ENCODE measurements around the gene KLHL6.

The KLHL6 gene

GRCh38 chr3:183455089-183455488, 100.4 kb downstream of the KLHL6 start:
- DNase-seq (ENCODE audit: low spot score), result no peak
- in situ Hi-C loops (cut with MboI; ENCODE audit: low pct_unique_long_range_greater_than_20kb, low sequenced_read_pairs, unreplicated experiment), result no loop called here

DNA sequence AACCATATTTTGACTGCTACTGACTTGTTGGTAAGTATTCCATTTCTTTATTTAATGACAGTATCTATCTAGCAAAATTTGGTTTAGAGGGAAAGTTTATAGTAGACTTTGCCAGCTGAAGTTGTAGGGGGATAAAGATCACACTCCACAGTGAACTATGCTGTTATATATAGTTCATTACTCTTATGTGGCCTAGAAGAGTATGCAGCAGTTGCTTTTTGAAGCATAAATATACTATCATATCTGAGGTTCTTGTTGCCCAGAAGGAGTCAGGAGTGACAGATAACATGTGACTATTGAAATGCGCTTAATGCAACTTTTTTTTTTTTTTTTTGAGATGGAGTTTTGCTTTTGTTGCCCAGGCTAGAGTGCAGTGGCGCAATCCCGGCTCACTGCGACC, 101.4 kb downstream of the KLHL6 start:
- in situ Hi-C loops (cut with MboI; ENCODE audit: low pct_unique_long_range_greater_than_20kb, low sequenced_read_pairs, unreplicated experiment), result no loop called here
- TF ChIP-seq, protein P1, sequence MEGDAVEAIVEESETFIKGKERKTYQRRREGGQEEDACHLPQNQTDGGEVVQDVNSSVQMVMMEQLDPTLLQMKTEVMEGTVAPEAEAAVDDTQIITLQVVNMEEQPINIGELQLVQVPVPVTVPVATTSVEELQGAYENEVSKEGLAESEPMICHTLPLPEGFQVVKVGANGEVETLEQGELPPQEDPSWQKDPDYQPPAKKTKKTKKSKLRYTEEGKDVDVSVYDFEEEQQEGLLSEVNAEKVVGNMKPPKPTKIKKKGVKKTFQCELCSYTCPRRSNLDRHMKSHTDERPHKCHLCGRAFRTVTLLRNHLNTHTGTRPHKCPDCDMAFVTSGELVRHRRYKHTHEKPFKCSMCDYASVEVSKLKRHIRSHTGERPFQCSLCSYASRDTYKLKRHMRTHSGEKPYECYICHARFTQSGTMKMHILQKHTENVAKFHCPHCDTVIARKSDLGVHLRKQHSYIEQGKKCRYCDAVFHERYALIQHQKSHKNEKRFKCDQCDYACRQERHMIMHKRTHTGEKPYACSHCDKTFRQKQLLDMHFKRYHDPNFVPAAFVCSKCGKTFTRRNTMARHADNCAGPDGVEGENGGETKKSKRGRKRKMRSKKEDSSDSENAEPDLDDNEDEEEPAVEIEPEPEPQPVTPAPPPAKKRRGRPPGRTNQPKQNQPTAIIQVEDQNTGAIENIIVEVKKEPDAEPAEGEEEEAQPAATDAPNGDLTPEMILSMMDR (IDR thresholded peaks at IDR 0.05; ENCODE audit: extremely low read depth, insufficient read depth, missing control alignments), result no peak

More at GRCh38 chr3:183455089-183455488, 100.4 kb downstream of the KLHL6 start:
- TF ChIP-seq, protein P1 (IDR thresholded peaks at IDR 0.05; ENCODE audit: extremely low read depth, insufficient read depth, missing control alignments), result no peak

GRCh38 chr3:183449791-183450190, 105.7 kb downstream of the KLHL6 start:
- TF ChIP-seq, protein P1 (IDR thresholded peaks at IDR 0.05; ENCODE audit: extremely low read depth, insufficient read depth, missing control alignments), result no peak
- in situ Hi-C loops (cut with MboI; ENCODE audit: low pct_unique_long_range_greater_than_20kb, low sequenced_read_pairs, unreplicated experiment), result no loop called here
- no peak for DNase-seq (ENCODE audit: low spot score)

More for the DNA sequence above, 101.4 kb downstream of the KLHL6 start:
- DNase-seq (ENCODE audit: low spot score), result no peak

GRCh38 chr3:183449391-183449790, 106.1 kb downstream of the KLHL6 start:
- in situ Hi-C loops (cut with MboI; ENCODE audit: low pct_unique_long_range_greater_than_20kb, low sequenced_read_pairs, unreplicated experiment), result no loop called here
- DNase-seq (ENCODE audit: low spot score), result no peak
- TF ChIP-seq, protein P1 (IDR thresholded peaks at IDR 0.05; ENCODE audit: extremely low read depth, insufficient read depth, missing control alignments), result no peak

DNA sequence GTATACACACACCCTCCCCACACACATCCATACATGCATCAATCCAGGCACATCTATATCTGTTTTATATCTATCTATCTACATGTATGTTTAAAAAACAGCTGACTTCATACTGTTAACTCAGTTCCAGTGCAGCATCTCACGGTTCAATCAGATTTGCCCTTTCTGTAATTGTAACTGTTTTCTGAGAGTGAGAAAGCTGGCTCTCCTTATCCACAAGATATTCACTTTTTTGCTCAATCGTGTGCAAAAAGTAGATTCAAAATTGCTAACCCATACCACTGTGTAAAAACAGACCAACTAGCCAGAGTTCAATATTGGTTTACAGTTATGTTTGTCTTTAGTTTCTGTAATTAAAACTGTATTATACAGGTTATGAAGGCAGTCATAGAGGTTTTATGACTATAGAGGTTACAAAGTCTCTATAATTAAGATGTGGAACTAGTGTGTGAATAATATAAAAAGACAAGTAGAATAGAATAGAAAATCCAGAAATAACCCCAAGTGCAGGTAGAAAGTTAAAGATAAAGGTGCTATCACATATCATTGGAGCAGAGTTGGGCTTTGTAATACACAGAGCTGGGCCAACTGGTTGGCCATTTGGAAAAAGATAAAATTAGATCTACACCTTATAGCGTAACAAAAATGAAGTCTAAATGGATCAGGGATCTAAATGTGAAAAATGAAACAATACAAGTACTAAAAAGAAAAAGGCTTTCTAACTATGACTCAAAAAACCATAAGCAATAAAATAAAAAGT, 107.0 kb downstream of the KLHL6 start:
- DNase-seq (ENCODE audit: low spot score), result no peak
- in situ Hi-C loops (cut with MboI; ENCODE audit: low pct_unique_long_range_greater_than_20kb, low sequenced_read_pairs, unreplicated experiment), result no loop called here
- TF ChIP-seq, protein P1 (IDR thresholded peaks at IDR 0.05; ENCODE audit: extremely low read depth, insufficient read depth, missing control alignments), result no peak

- in situ Hi-C loops (cut with MboI; ENCODE audit: low pct_unique_long_range_greater_than_20kb, low sequenced_read_pairs, unreplicated experiment), result no loop called here
- DNase-seq (ENCODE audit: low spot score), result peak; percentile 88
- TF ChIP-seq, protein P1 (IDR thresholded peaks at IDR 0.05; ENCODE audit: extremely low read depth, insufficient read depth, missing control alignments), result no peak
Measured at GRCh38 chr3:183447206-183448001, 108.1 kb downstream of the KLHL6 start.
